ENCODE results near the gene RAPGEF2.

Gene RAPGEF2

GRCh38 chr4:159344877-159345276 lies 242.0 kb downstream of the RAPGEF2 start:
- peaks cover 35% of the 10 kb centered on the region for H3K36me3 ChIP-seq (ENCODE audit: insufficient read depth, insufficient read length, low read length)

GRCh38 chr4:159346681-159347080 lies 243.8 kb downstream of the RAPGEF2 start:
- Histone ChIP-seq H3K27me3 (ENCODE audit: insufficient read depth, insufficient read length) (no peaks in the 10 kb centered on the region), H3K36me3 (ENCODE audit: insufficient read depth, insufficient read length, low read length) (peaks cover 43% of the 10 kb centered on the region), H3K4me1 (ENCODE audit: insufficient read depth, insufficient read length) (no peaks in the 10 kb centered on the region), H3K9me3 (ENCODE audit: insufficient read depth, low read length) (no peaks in the 10 kb centered on the region), H3K9ac (ENCODE audit: insufficient read length, low read depth) (no peak overlapping the region), H3K4me3 (ENCODE audit: insufficient read length, low read depth) (no peak overlapping the region)
- DNase-seq (ENCODE audit: low read depth, low spot score): no peak
- TF ChIP-seq SUZ12 (IDR thresholded peaks at IDR 0.05; ENCODE audit: extremely low read depth, insufficient read depth, insufficient read length): no peak
- no peak for TF ChIP-seq ZNF274 (IDR thresholded peaks at IDR 0.05; ENCODE audit: low read depth, low read length)

More at GRCh38 chr4:159344877-159345276, 242.0 kb downstream of the RAPGEF2 start:
- no peak for DNase-seq (ENCODE audit: low read depth, low spot score)
- Histone ChIP-seq H3K27me3 (ENCODE audit: insufficient read depth, insufficient read length) (no peaks in the 10 kb centered on the region), H3K9ac (ENCODE audit: insufficient read length, low read depth) (no peak overlapping the region), H3K4me3 (ENCODE audit: insufficient read length, low read depth) (no peak overlapping the region), H3K4me1 (ENCODE audit: insufficient read depth, insufficient read length) (no peaks in the 10 kb centered on the region), H3K9me3 (ENCODE audit: insufficient read depth, low read length) (no peaks in the 10 kb centered on the region)
- no peak for TF ChIP-seq SUZ12 (IDR thresholded peaks at IDR 0.05; ENCODE audit: extremely low read depth, insufficient read depth, insufficient read length)
- no peak for TF ChIP-seq ZNF274 (IDR thresholded peaks at IDR 0.05; ENCODE audit: low read depth, low read length)
- TF ChIP-seq YY1 (IDR thresholded peaks at IDR 0.05; ENCODE audit: insufficient read depth, insufficient read length): no peak

- TF ChIP-seq ZNF274 (IDR thresholded peaks at IDR 0.05; ENCODE audit: low read depth, low read length) (no peak), YY1 (IDR thresholded peaks at IDR 0.05; ENCODE audit: insufficient read depth, insufficient read length) (no peak), SUZ12 (IDR thresholded peaks at IDR 0.05; ENCODE audit: extremely low read depth, insufficient read depth, insufficient read length) (no peak)
- H3K9me3 ChIP-seq (ENCODE audit: insufficient read depth, low read length): no peaks in the 10 kb centered on the region
- no peak overlapping the region for H3K4me3 ChIP-seq (ENCODE audit: insufficient read length, low read depth)
- H3K36me3 ChIP-seq (ENCODE audit: insufficient read depth, insufficient read length, low read length): peaks cover 36% of the 10 kb centered on the region
- H3K9ac ChIP-seq (ENCODE audit: insufficient read length, low read depth): no peak overlapping the region
- H3K27me3 ChIP-seq (ENCODE audit: insufficient read depth, insufficient read length): no peaks in the 10 kb centered on the region
- DNase-seq (ENCODE audit: low read depth, low spot score): no peak
- H3K4me1 ChIP-seq (ENCODE audit: insufficient read depth, insufficient read length): no peaks in the 10 kb centered on the region
Measured at GRCh38 chr4:159347813-159348212, 244.9 kb downstream of the RAPGEF2 start.

GRCh38 chr4:159349332-159349731 lies 246.5 kb downstream of the RAPGEF2 start:
- Histone ChIP-seq H3K36me3 (ENCODE audit: insufficient read depth, insufficient read length, low read length) (peaks cover 39% of the 10 kb centered on the region), H3K9ac (ENCODE audit: insufficient read length, low read depth) (no peak overlapping the region), H3K4me1 (ENCODE audit: insufficient read depth, insufficient read length) (no peaks in the 10 kb centered on the region), H3K27me3 (ENCODE audit: insufficient read depth, insufficient read length) (no peaks in the 10 kb centered on the region), H3K4me3 (ENCODE audit: insufficient read length, low read depth) (no peak overlapping the region), H3K9me3 (ENCODE audit: insufficient read depth, low read length) (no peaks in the 10 kb centered on the region)
- no peak for TF ChIP-seq ZNF274 (IDR thresholded peaks at IDR 0.05; ENCODE audit: low read depth, low read length)
- TF ChIP-seq SUZ12 (IDR thresholded peaks at IDR 0.05; ENCODE audit: extremely low read depth, insufficient read depth, insufficient read length): no peak
- TF ChIP-seq YY1 (IDR thresholded peaks at IDR 0.05; ENCODE audit: insufficient read depth, insufficient read length): no peak
- no peak for DNase-seq (ENCODE audit: low read depth, low spot score)

- H3K36me3 ChIP-seq (ENCODE audit: insufficient read depth, insufficient read length, low read length): peaks cover 36% of the 10 kb centered on the region
Measured at GRCh38 chr4:159352609-159353008, 249.7 kb downstream of the RAPGEF2 start.

GRCh38 chr4:159353422-159354116 lies 250.7 kb downstream of the RAPGEF2 start:
- no peaks in the 10 kb centered on the region for H3K9me3 ChIP-seq (ENCODE audit: insufficient read depth, low read length)
- no peak overlapping the region for H3K4me3 ChIP-seq (ENCODE audit: insufficient read length, low read depth)
- no peaks in the 10 kb centered on the region for H3K4me1 ChIP-seq (ENCODE audit: insufficient read depth, insufficient read length)
- H3K36me3 ChIP-seq (ENCODE audit: insufficient read depth, insufficient read length, low read length): peaks cover 33% of the 10 kb centered on the region
- H3K9ac ChIP-seq (ENCODE audit: insufficient read length, low read depth): no peak overlapping the region
- no peak for DNase-seq (ENCODE audit: low read depth, low spot score)
- TF ChIP-seq ZNF274 (IDR thresholded peaks at IDR 0.05; ENCODE audit: low read depth, low read length) (no peak), SUZ12 (IDR thresholded peaks at IDR 0.05; ENCODE audit: extremely low read depth, insufficient read depth, insufficient read length) (no peak), YY1 (IDR thresholded peaks at IDR 0.05; ENCODE audit: insufficient read depth, insufficient read length) (no peak)
- no peaks in the 10 kb centered on the region for H3K27me3 ChIP-seq (ENCODE audit: insufficient read depth, insufficient read length)

More at GRCh38 chr4:159352609-159353008, 249.7 kb downstream of the RAPGEF2 start:
- Histone ChIP-seq H3K27me3 (ENCODE audit: insufficient read depth, insufficient read length) (no peaks in the 10 kb centered on the region), H3K4me3 (ENCODE audit: insufficient read length, low read depth) (no peak overlapping the region), H3K4me1 (ENCODE audit: insufficient read depth, insufficient read length) (no peaks in the 10 kb centered on the region), H3K9ac (ENCODE audit: insufficient read length, low read depth) (no peak overlapping the region), H3K9me3 (ENCODE audit: insufficient read depth, low read length) (no peaks in the 10 kb centered on the region)
- no peak for DNase-seq (ENCODE audit: low read depth, low spot score)
- TF ChIP-seq SUZ12 (IDR thresholded peaks at IDR 0.05; ENCODE audit: extremely low read depth, insufficient read depth, insufficient read length) (no peak), YY1 (IDR thresholded peaks at IDR 0.05; ENCODE audit: insufficient read depth, insufficient read length) (no peak), ZNF274 (IDR thresholded peaks at IDR 0.05; ENCODE audit: low read depth, low read length) (no peak)

GRCh38 chr4:159355466-159355865 lies 252.6 kb downstream of the RAPGEF2 start:
- no peak overlapping the region for H3K4me3 ChIP-seq (ENCODE audit: insufficient read length, low read depth)
- no peak for DNase-seq (ENCODE audit: low read depth, low spot score)
- TF ChIP-seq SUZ12 (IDR thresholded peaks at IDR 0.05; ENCODE audit: extremely low read depth, insufficient read depth, insufficient read length) (no peak), YY1 (IDR thresholded peaks at IDR 0.05; ENCODE audit: insufficient read depth, insufficient read length) (no peak), ZNF274 (IDR thresholded peaks at IDR 0.05; ENCODE audit: low read depth, low read length) (no peak)

More at GRCh38 chr4:159355466-159355865, 252.6 kb downstream of the RAPGEF2 start:
- Histone ChIP-seq H3K9ac (ENCODE audit: insufficient read length, low read depth) (no peak overlapping the region), H3K9me3 (ENCODE audit: insufficient read depth, low read length) (no peaks in the 10 kb centered on the region), H3K36me3 (ENCODE audit: insufficient read depth, insufficient read length, low read length) (peaks cover 34% of the 10 kb centered on the region), H3K4me1 (ENCODE audit: insufficient read depth, insufficient read length) (no peaks in the 10 kb centered on the region), H3K27me3 (ENCODE audit: insufficient read depth, insufficient read length) (no peaks in the 10 kb centered on the region)
